Naive thymus-derived CD4-positive, alpha-beta T cell (primary cell): ENCODE results near the gene UBE2D2. TPM values are rescaled to one million over a fixed set of nuclear protein-coding genes. Genes with fewer than 3 reads are reported as not detected.
A peak's percentile ranks its signal among the peaks of the same experiment; 100 is the strongest.

Source experiments
- ATAC-seq: fragments of 150-1000 bp; cut with Tn5 transposase; 2 replicates; pipeline ENCODE4 v1.10.0; 2021; ENCODE audit warnings: mild to moderate bottlenecking, moderate library complexity
- CTCF ChIA-PET: fragments of 350-600 bp; sonication (Branson Sonifier 250); formaldehyde crosslinking; loops from one replicate; lab custom pipeline; 2021; ENCODE audit warnings: antibody characterized with exemption; lab: Charles Lee
- POLR2A ChIA-PET: fragments of 350-600 bp; sonication (Branson Sonifier 250); formaldehyde crosslinking; loops from one replicate; lab custom pipeline; 2021; ENCODE audit warnings: antibody characterized with exemption, inconsistent platforms; lab: Charles Lee
- DNase-seq, 9 donors: peaks; one replicate each; pipeline versions ENCODE4 v3.0.0 to v3.0.0-alpha.2; 2020 to 2022; ENCODE audit warnings: mixed read lengths in 1 of 9
- H3K27ac ChIP-seq: one replicate; pipeline ENCODE4 v1.7.0; 2013; ENCODE audit warnings: mild to moderate bottlenecking, low read depth, low read length, moderate library complexity
- H3K27me3 ChIP-seq, 2 donors: one replicate each; pipeline ENCODE4 v1.7.0; 2013; ENCODE audit warnings: low read length in 2 of 2, mild to moderate bottlenecking in 2 of 2, moderate library complexity in 2 of 2; ENCODE audit not compliant: control insufficient read depth in 2 of 2, insufficient read depth in 2 of 2
- H3K36me3 ChIP-seq, 3 experiments: 1 replicate in 2 of 3; 2 replicates in 1 of 3; pipeline ENCODE4 v1.7.0; 2013; ENCODE audit warnings: low read length in 3 of 3, mild to moderate bottlenecking in 3 of 3, moderate library complexity in 1 of 3; ENCODE audit not compliant: insufficient read depth in 3 of 3, control insufficient read depth in 2 of 3
- H3K4me1 ChIP-seq, 2 donors: one replicate each; pipeline ENCODE4 v1.7.0; 2013; ENCODE audit warnings: low read length in 2 of 2, mild to moderate bottlenecking in 2 of 2, moderate library complexity in 1 of 2; ENCODE audit not compliant: control insufficient read depth in 2 of 2, insufficient read depth in 2 of 2
- H3K4me3 ChIP-seq: 2 replicates; pipeline ENCODE4 v1.7.0; 2013; ENCODE audit warnings: mild to moderate bottlenecking, low read length
- H3K9me3 ChIP-seq, 3 experiments: 1 replicate in 2 of 3; 2 replicates in 1 of 3; pipeline ENCODE4 v1.7.0; 2013; ENCODE audit warnings: low read length in 3 of 3; ENCODE audit not compliant: control insufficient read depth in 2 of 3
- H3K27ac Mint-ChIP-seq, 9 donors: one replicate each; pipeline ENCODE4 v1.8.0; 2020 to 2022; ENCODE audit warnings: mixed read lengths in 9 of 9, mild to moderate bottlenecking in 8 of 9, moderate library complexity in 5 of 9, inconsistent platforms in 2 of 9
- H3K27me3 Mint-ChIP-seq, 5 donors: one replicate each; pipeline ENCODE4 v1.8.0; 2021 to 2022; ENCODE audit warnings: mixed read lengths in 5 of 5, mild to moderate bottlenecking in 1 of 5
- H3K36me3 Mint-ChIP-seq, 5 donors: one replicate each; pipeline ENCODE4 v1.8.0; 2020 to 2022; ENCODE audit warnings: mixed read lengths in 5 of 5, mild to moderate bottlenecking in 3 of 5, inconsistent platforms in 1 of 5
- H3K4me1 Mint-ChIP-seq, 7 donors: one replicate each; pipeline ENCODE4 v1.8.0; 2020 to 2022; ENCODE audit warnings: mixed read lengths in 7 of 7, mild to moderate bottlenecking in 3 of 7, inconsistent platforms in 1 of 7
- H3K4me3 Mint-ChIP-seq, 10 donors: one replicate each; pipeline ENCODE4 v1.8.0; 2020 to 2022; ENCODE audit warnings: mild to moderate bottlenecking in 10 of 10, mixed read lengths in 10 of 10, moderate library complexity in 6 of 10, inconsistent platforms in 2 of 10
- H3K9me3 Mint-ChIP-seq, 11 donors: one replicate each; pipeline ENCODE4 v1.8.0; 2020 to 2022; ENCODE audit warnings: mixed read lengths in 11 of 11, mild to moderate bottlenecking in 4 of 11, inconsistent platforms in 1 of 11, moderate library complexity in 1 of 11
- intact Hi-C, 2 donors: fragments of 100-400 bp; cut with micrococcal nuclease; formaldehyde crosslinking; loops; one replicate each; pipeline ENCODE4 v1.15.1; 2023
- polyA plus RNA-seq, 2 donors: library from polyadenylated mRNA; unstranded; fragments of 300-500 nt; fragmentation: Illumina TruSeq; gene quantifications; one replicate each; pipeline ENCODE4 v1.2.3, GENCODE V29; 2021
- total RNA-seq, 6 experiments: library from RNA in 5 of 6; stranded (reverse) in 5 of 6; gene quantifications; 1 replicate in 5 of 6; 2 replicates in 1 of 6; pipeline ENCODE4 v1.2.3 and lab custom pipeline; 2021 to 2026

Gene UBE2D2
- total and polyA plus RNA-seq, 7 experiments from 2014 or later: 145 to 343 (median 210) TPM

DNA sequence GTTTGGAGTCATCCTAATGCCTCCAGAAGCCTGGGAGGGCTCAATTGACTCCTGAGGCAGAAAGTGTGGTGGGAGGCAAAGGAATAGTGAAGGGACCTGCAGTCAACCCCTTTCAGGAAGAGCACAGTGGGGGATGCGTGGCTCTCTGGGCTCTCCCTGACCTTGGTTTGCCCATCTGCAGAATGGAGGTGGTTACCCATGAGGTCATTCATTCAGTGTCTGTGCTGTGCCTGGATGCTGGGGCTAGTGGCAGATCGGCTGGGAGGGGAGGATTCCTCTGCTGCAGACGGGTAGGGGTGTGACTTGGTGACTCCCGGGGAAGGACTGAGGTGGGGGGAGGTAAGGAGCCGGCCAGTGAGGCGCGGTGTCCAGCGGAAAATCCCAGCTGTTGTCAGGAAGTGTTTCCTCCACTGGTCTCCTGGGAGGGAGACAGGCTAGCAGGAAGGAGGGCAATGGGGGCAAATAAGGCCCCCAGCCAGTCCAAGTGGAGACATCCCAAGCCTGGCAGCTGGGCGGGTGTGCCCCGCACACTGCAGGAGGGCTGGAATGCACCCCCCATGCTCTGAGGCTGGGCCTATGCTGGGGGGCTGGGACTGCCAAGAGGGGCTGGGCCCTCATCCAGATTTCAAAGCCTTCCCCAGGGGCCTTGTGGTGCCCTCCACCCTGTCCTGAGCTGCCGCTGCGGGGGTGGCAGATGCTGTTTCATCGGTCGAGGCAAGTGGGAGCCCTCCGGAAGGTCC lies 98.0 kb downstream of the UBE2D2 start:
- peaks cover 0 to 24% (median 0%) of the 10 kb centered on the region in 7 donors for H3K4me1 Mint-ChIP-seq
- H3K27me3 ChIP-seq: no peaks in the 10 kb centered on the region
- no peak overlapping the region for H3K4me3 ChIP-seq
- H3K27ac Mint-ChIP-seq: no peak overlapping the region
- H3K9me3 ChIP-seq: no peaks in the 10 kb centered on the region
- H3K9me3 Mint-ChIP-seq: no peaks in the 10 kb centered on the region
- peaks cover 0 to 4% of the 10 kb centered on the region in 2 donors for H3K4me1 ChIP-seq
- CTCF ChIA-PET: no interaction called here
- no peaks in the 10 kb centered on the region for H3K36me3 ChIP-seq
- DNase-seq (no peak), ATAC-seq (no peak)
- intact Hi-C loops: no loop called here
- peaks cover 5 to 11% (median 8%) of the 10 kb centered on the region in 5 donors for H3K27me3 Mint-ChIP-seq
- peaks cover 0 to 3% (median 0%) of the 10 kb centered on the region in 5 donors for H3K36me3 Mint-ChIP-seq
- POLR2A ChIA-PET: interaction anchor here (1.2 kb wide), 1 partner anchor 20 kb away, joined by 3 read pairs; no protein-coding TSS in a partner anchor
- H3K27ac ChIP-seq: no peak overlapping the region
- peak overlapping the region in 1 of 10 donors; percentile 42 for H3K4me3 Mint-ChIP-seq

DNA sequence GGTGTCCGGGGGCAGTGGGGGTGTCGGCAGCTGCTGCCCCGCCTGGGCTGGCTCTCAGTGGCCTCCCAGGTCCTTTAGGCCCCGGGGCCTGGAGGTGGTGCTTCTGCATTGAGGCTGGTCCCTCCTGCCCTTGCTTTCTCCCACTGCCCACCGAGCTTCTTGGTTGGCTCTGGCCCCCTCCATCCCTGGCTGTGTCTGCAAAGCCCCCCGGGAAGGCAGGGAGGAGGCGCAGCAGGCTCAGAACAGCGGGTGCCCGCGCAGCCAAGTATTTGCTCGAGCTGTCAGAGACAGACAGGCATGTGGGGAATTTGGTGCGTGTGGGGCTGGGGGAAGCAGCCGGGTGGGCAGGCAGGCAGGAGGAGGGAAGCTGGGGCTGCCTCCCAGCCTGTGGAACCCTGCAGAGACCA lies 98.6 kb downstream of the UBE2D2 start:
- H3K36me3 Mint-ChIP-seq: no peaks in the 10 kb centered on the region
- H3K4me3 ChIP-seq: no peak overlapping the region
- H3K27ac Mint-ChIP-seq: no peak overlapping the region
- DNase-seq (no peak), ATAC-seq (no peak)
- peaks cover 0 to 24% (median 4%) of the 10 kb centered on the region in 7 donors for H3K4me1 Mint-ChIP-seq
- no peaks in the 10 kb centered on the region for H3K27me3 ChIP-seq
- ChIA-PET CTCF (no interaction called here), POLR2A (interaction anchor here (1.2 kb wide), 1 partner anchor 21 kb away, joined by 3 read pairs; no protein-coding TSS in a partner anchor)
- H3K9me3 ChIP-seq: no peaks in the 10 kb centered on the region
- H3K27me3 Mint-ChIP-seq: peaks cover 0 to 7% (median 5%) of the 10 kb centered on the region in 5 donors
- no peaks in the 10 kb centered on the region for H3K36me3 ChIP-seq
- no peak overlapping the region for H3K27ac ChIP-seq
- H3K9me3 Mint-ChIP-seq: no peaks in the 10 kb centered on the region
- H3K4me3 Mint-ChIP-seq: no peak overlapping the region
- intact Hi-C loops: no loop called here
- peaks cover 0 to 4% of the 10 kb centered on the region in 2 donors for H3K4me1 ChIP-seq

DNA sequence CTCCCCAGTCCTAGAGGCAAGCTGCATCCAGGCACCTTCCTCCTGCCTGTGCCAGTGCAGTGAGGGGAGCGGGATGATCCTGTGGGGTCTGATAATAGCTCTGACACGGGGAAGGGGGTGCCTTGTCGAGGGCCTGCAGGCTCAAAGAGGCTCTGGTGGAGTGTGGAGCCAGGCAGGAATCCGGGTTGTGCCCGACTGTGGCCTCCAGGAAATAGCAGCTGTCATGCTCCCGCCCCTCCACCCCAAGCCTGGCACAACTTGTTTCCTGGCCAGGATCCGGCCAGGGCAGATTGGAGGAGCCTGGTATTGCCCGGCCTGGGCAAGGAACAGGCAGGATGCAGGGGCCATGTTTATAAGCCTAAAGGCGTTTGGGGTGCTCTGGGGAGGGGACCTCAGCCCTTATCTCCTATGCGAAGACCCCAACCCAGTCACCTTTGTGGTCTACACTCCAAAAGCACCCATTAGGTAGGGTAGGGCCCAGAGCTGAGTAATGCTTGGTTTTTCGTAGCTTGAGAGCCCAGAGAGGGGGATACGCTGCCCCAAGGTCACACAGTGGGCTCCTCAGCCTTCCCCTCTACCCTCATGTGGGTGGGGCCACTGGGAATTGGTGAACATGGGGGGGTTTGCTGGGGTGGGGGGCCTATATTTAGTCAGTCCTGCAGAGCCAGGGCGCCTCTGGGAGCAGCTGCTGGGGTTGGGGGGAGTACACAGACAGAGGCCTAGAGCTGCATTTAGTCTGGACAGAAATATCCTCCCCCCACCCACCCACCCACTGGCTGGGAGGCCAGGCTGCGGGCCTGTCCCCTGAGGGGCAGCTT lies 99.2 kb downstream of the UBE2D2 start:
- Mint-ChIP-seq H3K27me3 (peaks cover 0 to 7% (median 4%) of the 10 kb centered on the region in 5 donors), H3K4me1 (peaks cover 0 to 24% (median 4%) of the 10 kb centered on the region in 7 donors), H3K36me3 (no peaks in the 10 kb centered on the region), H3K27ac (no peak overlapping the region), H3K9me3 (no peaks in the 10 kb centered on the region), H3K4me3 (peak overlapping the region in 1 of 10 donors; percentile 8)
- no peak for DNase-seq
- H3K4me1 ChIP-seq: peaks cover 0 to 4% of the 10 kb centered on the region in 2 donors
- CTCF ChIA-PET: no interaction called here
- no peaks in the 10 kb centered on the region for H3K9me3 ChIP-seq
- ATAC-seq: no peak
- intact Hi-C loops: no loop called here
- no peak overlapping the region for H3K27ac ChIP-seq
- no peaks in the 10 kb centered on the region for H3K27me3 ChIP-seq
- H3K36me3 ChIP-seq: no peaks in the 10 kb centered on the region
- POLR2A ChIA-PET: interaction anchor here (1.2 kb wide), 1 partner anchor 21 kb away, joined by 3 read pairs; no protein-coding TSS in a partner anchor
- no peak overlapping the region for H3K4me3 ChIP-seq

DNA sequence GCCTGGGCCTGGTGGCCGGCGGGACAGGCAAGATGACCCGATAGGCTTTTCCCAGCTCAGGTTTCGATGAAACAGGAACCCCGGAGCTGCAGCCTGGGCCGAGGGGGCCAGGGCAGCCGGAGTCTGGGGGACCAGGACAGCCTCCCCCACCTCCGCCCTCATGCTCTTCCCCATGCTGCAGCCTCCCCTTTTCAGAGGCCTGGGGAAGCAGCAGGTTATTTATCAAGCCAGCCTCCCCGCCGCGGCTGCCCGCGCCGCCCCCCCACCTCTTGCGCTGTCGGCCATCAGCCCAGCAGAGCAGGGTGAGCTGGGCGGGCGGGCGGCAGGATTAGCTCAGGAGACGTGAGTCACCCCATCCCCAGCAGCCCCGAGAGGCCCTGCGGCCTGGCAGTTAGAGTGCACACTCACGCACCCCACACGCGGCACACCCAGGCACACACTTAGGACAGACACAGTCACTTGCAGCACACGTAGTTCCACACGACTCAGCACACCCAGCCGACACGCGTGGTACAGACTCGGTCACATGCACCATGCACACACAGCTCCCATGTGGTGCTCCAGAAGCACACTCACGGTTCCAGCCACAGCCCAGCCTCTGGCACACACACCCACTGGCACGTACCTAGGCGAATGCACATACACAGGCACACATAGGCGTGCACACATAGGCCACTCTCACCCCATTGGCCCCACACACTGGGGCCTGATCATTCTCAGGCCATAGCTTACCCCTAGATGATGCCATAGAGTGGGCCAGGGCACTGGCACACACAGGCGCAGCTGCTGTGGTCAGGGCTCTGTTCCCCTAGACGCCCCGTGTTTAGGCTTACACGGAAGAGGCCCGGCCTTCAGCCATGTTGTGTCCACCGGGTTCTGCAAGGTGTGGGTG lies 100.0 kb downstream of the UBE2D2 start:
- H3K36me3 ChIP-seq: no peaks in the 10 kb centered on the region
- Mint-ChIP-seq H3K4me3 (peak overlapping the region in 1 of 10 donors; percentile 12), H3K27ac (no peak overlapping the region), H3K27me3 (peaks cover 0 to 5% (median 4%) of the 10 kb centered on the region in 5 donors), H3K4me1 (peaks cover 0 to 24% (median 4%) of the 10 kb centered on the region in 7 donors), H3K9me3 (no peaks in the 10 kb centered on the region), H3K36me3 (no peaks in the 10 kb centered on the region)
- peaks cover 0 to 7% of the 10 kb centered on the region in 2 donors for H3K4me1 ChIP-seq
- H3K27me3 ChIP-seq: no peaks in the 10 kb centered on the region
- no peak overlapping the region for H3K27ac ChIP-seq
- intact Hi-C loops: no loop called here
- H3K4me3 ChIP-seq: no peak overlapping the region
- ATAC-seq: peak; percentile 80
- ChIA-PET CTCF (no interaction called here), POLR2A (no interaction called here)
- H3K9me3 ChIP-seq: no peaks in the 10 kb centered on the region
- peak in 1 of 9 donors; percentile 35 for DNase-seq

DNA sequence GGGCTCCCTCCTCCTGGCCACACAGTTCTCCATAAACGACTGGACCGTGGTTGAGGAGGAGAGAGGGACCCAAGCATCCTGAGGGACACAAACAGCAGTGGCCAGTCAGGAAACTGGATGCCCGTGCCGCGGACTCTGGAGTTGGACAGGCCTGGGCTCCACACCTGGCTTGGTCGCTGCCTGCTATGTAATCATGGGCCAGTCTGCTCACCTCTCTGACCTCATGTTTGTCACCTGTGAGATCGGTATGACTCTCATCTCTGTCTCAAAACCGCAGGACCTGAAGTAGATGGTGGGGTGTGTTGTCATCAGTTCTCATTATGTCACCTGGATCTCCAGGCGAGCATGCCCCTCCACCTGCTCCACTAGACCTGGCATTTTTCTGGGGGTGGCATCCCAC lies 101.5 kb downstream of the UBE2D2 start:
- Histone ChIP-seq H3K4me1 (peaks cover 10 to 21% of the 10 kb centered on the region in 2 donors), H3K27ac (no peak overlapping the region), H3K4me3 (no peak overlapping the region), H3K27me3 (no peaks in the 10 kb centered on the region), H3K9me3 (no peaks in the 10 kb centered on the region), H3K36me3 (no peaks in the 10 kb centered on the region)
- Mint-ChIP-seq H3K27ac (no peak overlapping the region), H3K9me3 (no peaks in the 10 kb centered on the region), H3K4me1 (peaks cover 0 to 31% (median 11%) of the 10 kb centered on the region in 7 donors), H3K4me3 (no peak overlapping the region), H3K27me3 (peaks cover 0 to 4% (median 0%) of the 10 kb centered on the region in 5 donors), H3K36me3 (no peaks in the 10 kb centered on the region)
- CTCF ChIA-PET: no interaction called here
- POLR2A ChIA-PET: no interaction called here
- ATAC-seq (no peak), DNase-seq (no peak)
- intact Hi-C loops: no loop called here
